Tibial nerve (tissue), 4 donors: ENCODE data around the gene SUCLG2. TPM values are rescaled to one million over a fixed set of nuclear protein-coding genes. Genes with fewer than 3 reads are reported as not detected.

ENCODE experiments used
- DNase-seq, 2 donors: peaks; one replicate each; pipeline ENCODE4 v3.0.0-alpha.2; 2019; ENCODE audit warnings: low spot score in 2 of 2
- H3K27ac ChIP-seq, 4 donors: fragments of 200-600 bp; sonication (generic) in 3 of 4; one replicate each; pipeline ENCODE4 v1.5.1; 2017 to 2019; ENCODE audit warnings: mild to moderate bottlenecking in 1 of 4
- H3K27me3 ChIP-seq, 2 donors: fragments of 200-600 bp; sonication (generic) in 1 of 2; one replicate each; pipeline versions ENCODE4 v1.5.1 to v1.6.0; 2017 to 2019
- H3K36me3 ChIP-seq, 3 donors: fragments of 200-600 bp; sonication (generic); one replicate each; pipeline ENCODE4 v1.5.1; 2018 to 2019
- H3K4me1 ChIP-seq, 4 donors: fragments of 200-600 bp; sonication (generic) in 3 of 4; one replicate each; pipeline ENCODE4 v1.5.1; 2017 to 2019
- H3K4me3 ChIP-seq, 4 donors: fragments of 200-600 bp; sonication (generic) in 3 of 4; one replicate each; pipeline ENCODE4 v1.5.1; 2017 to 2019; ENCODE audit warnings: mild to moderate bottlenecking in 1 of 4, moderate library complexity in 1 of 4
- H3K9me3 ChIP-seq, 4 donors: fragments of 200-600 bp; sonication (generic) in 3 of 4; one replicate each; pipeline ENCODE4 v1.5.1; 2017 to 2019
- EP300 ChIP-seq, 2 donors: sonication (generic); formaldehyde crosslinking; IDR thresholded peaks; one replicate each; pipeline ENCODE4 v1.6.1; 2017; ENCODE audit warnings: antibody characterized with exemption in 2 of 2, mild to moderate bottlenecking in 1 of 2
- POLR2A ChIP-seq, 2 donors: fragments of 450-650 bp; IDR thresholded peaks; one replicate each; pipeline ENCODE4 v1.6.1; 2017; ENCODE audit warnings: antibody characterized with exemption in 2 of 2, mild to moderate bottlenecking in 2 of 2, moderate library complexity in 2 of 2
- WGBS, 2 donors: methylation state at CpG; one replicate each; pipeline ENCODE4 v1.1.5; 2018; 5-methylcytosine and 5-hydroxymethylcytosine counted together
- total RNA-seq, 4 donors: library from RNA; depleted of rRNA; stranded (reverse); fragments of >200 nt; gene quantifications; one replicate each; pipeline ENCODE4 v1.1.0, GENCODE V29; 2016
- TF ChIP-seq, protein P1 (sequence below), 5 experiments: fragments of 200-600 bp in 3 of 5; fragments of 450-650 bp in 2 of 5; sonication (generic) in 3 of 5; IDR thresholded peaks; one replicate each; pipeline ENCODE4 v1.5.1; 2016 to 2019; ENCODE audit warnings: antibody characterized with exemption in 5 of 5, mild to moderate bottlenecking in 3 of 5, moderate library complexity in 2 of 5

SUCLG2 gene
- total RNA-seq, 4 donors from 2014 or later: 28.0 to 52.8 (median 42.7) TPM

DNA sequence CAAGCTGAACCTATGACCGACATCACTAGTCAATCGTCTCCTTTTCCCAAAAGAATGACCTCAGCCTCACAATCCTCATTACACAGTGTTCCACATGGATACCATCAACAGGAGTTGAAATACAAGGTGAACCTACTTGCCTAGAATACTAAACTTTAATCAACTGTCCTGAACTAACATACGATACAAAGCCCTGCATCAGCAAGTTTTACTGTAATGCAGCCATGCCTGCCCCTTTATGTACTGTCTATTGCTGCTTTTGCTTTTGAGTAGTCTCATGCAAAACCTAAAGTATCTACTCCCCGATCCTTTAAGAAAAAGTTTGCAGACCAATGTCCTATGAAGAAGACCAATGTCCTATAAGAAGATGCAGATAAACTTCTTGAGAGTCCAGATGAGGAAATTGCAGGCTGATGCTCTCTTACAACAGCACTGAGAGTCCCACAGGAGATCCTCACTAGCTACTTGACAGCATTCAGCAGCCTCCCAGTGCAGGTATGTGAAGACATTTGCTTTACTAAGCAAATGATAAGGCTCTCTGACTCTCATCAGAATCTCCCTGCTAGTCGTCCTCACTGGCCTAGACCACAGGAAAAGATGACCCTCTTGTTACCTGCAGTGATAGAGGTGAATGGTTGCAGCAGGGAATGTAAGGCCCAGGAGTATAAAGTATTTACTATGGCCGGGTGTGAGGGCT, 23.6 kb downstream of the SUCLG2 start:
- 69 to 79% methylated on average over 6 of the region's 6 CpGs for WGBS, 2 donors
- Histone ChIP-seq H3K27me3 (no peaks in the 10 kb centered on the region), H3K4me1 (peaks cover 0 to 11% (median 0%) of the 10 kb centered on the region in 4 donors), H3K9me3 (no peaks in the 10 kb centered on the region), H3K27ac (no peak overlapping the region), H3K36me3 (peaks cover 0 to 4% (median 0%) of the 10 kb centered on the region in 3 donors), H3K4me3 (no peak overlapping the region)
- no peak for DNase-seq
- TF ChIP-seq EP300 (IDR thresholded peaks at IDR 0.05) (no peak), POLR2A (IDR thresholded peaks at IDR 0.05) (no peak)
- TF ChIP-seq, protein P1, sequence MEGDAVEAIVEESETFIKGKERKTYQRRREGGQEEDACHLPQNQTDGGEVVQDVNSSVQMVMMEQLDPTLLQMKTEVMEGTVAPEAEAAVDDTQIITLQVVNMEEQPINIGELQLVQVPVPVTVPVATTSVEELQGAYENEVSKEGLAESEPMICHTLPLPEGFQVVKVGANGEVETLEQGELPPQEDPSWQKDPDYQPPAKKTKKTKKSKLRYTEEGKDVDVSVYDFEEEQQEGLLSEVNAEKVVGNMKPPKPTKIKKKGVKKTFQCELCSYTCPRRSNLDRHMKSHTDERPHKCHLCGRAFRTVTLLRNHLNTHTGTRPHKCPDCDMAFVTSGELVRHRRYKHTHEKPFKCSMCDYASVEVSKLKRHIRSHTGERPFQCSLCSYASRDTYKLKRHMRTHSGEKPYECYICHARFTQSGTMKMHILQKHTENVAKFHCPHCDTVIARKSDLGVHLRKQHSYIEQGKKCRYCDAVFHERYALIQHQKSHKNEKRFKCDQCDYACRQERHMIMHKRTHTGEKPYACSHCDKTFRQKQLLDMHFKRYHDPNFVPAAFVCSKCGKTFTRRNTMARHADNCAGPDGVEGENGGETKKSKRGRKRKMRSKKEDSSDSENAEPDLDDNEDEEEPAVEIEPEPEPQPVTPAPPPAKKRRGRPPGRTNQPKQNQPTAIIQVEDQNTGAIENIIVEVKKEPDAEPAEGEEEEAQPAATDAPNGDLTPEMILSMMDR (IDR thresholded peaks at IDR 0.05): no peak

DNA sequence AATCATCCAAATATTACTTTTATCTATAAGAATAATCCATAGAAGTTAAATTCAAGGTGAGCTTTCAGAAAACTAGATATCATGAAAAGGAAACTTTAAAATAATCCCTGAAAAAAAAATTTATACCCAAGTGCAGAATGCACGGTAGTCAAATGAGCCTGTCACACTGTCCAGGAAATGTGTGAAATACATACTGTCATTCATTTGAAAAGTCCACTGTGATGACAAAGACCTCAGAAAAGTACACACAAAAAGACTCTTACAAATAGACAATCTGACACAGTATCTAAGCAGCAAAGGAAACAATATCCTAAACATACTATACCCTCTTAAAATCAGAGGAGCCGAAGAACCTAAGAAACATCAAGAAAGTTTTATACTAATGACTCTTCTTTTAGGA, 29.7 kb downstream of the SUCLG2 start:
- Histone ChIP-seq H3K4me3 (no peak overlapping the region), H3K9me3 (no peaks in the 10 kb centered on the region), H3K27me3 (no peaks in the 10 kb centered on the region), H3K36me3 (peaks cover 0 to 16% (median 0%) of the 10 kb centered on the region in 3 donors), H3K4me1 (peaks cover 0 to 15% (median 0%) of the 10 kb centered on the region in 4 donors), H3K27ac (no peak overlapping the region)
- DNase-seq: no peak
- 69 to 86% methylated on average over 2 of the region's 2 CpGs for WGBS, 2 donors
- no peak for TF ChIP-seq POLR2A (IDR thresholded peaks at IDR 0.05)

DNA sequence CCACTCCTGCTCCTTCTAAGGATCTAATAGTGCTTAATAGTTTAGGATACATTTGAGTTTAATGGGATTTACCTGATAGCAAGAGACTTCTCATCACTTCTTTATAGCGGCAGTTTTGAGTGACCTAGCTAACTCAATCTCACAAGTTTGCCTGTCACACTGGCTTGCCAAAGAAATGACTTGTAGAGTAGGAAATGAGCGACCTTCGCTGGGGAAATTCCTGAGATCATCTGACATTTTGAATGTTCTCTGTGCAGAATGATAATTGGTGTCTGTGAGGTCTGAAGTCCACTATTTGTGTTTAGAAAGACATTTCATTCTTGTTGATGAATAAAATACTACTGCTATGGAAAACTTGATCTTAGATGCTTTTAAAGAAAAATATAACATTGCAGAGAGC, 30.3 kb downstream of the SUCLG2 start:
- peaks cover 0 to 20% (median 0%) of the 10 kb centered on the region in 3 donors for H3K36me3 ChIP-seq
- H3K4me3 ChIP-seq: no peak overlapping the region
- H3K27ac ChIP-seq: no peak overlapping the region
- H3K9me3 ChIP-seq: no peaks in the 10 kb centered on the region
- H3K4me1 ChIP-seq: peaks cover 0 to 16% (median 0%) of the 10 kb centered on the region in 4 donors
- TF ChIP-seq POLR2A (IDR thresholded peaks at IDR 0.05) (no peak), EP300 (IDR thresholded peaks at IDR 0.05) (no peak)
- TF ChIP-seq, protein P1 (IDR thresholded peaks at IDR 0.05): no peak
- H3K27me3 ChIP-seq: no peaks in the 10 kb centered on the region
- no peak for DNase-seq
- WGBS, 2 donors: 50 to 59% methylated on average over 3 of the region's 3 CpGs

DNA sequence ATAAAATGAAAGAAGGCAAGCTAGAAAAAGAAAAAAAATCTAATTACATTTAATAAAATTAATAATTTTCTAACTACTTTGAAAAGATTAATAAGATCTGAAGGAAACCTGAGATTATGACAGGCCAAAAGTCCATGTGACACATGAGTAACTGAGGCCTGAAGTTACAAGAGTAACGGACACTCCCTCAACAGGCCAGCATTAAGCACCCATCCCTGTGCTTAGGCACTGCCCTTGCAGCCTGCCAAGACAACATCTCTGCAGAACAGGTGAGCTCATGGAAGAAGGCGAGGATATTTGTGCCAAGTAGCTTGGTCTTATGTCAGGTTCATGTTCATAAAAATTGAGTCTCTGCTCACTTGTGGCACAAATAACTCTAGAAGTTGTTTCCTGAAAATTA, 31.8 kb downstream of the SUCLG2 start:
- TF ChIP-seq, protein P1 (IDR thresholded peaks at IDR 0.05): no peak
- no peak for TF ChIP-seq EP300 (IDR thresholded peaks at IDR 0.05)
- no peak for TF ChIP-seq POLR2A (IDR thresholded peaks at IDR 0.05)
- H3K27ac ChIP-seq: no peak overlapping the region
- WGBS, 2 donors: 95 to 96% methylated on average over 2 of the region's 2 CpGs

DNA sequence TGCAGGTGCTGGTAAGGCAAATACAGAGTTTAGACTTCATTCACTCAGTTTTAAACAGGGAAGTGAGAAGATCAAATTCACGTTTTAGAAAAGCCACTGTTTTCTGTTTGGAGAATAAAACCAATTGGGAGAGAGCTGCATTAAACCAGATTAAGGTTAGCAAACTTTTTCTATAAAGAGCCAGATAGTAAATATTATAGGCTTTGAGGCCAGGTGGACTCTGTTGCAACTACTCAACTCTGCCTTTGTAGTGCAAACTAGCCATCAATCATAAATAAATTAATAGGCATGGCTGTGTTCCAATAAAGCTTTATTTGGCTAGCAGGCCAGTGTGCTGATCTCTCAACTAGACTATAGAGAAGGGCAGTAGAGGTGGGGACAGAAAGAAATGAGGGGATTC, 33.5 kb downstream of the SUCLG2 start:
- Histone ChIP-seq H3K27ac (no peak overlapping the region), H3K4me3 (no peak overlapping the region), H3K36me3 (peaks cover 0 to 41% (median 0%) of the 10 kb centered on the region in 3 donors), H3K27me3 (no peaks in the 10 kb centered on the region), H3K9me3 (no peaks in the 10 kb centered on the region), H3K4me1 (peaks cover 0 to 16% (median 0%) of the 10 kb centered on the region in 4 donors)
- TF ChIP-seq POLR2A (IDR thresholded peaks at IDR 0.05): no peak
- TF ChIP-seq, protein P1 (IDR thresholded peaks at IDR 0.05): no peak
- no peak for TF ChIP-seq EP300 (IDR thresholded peaks at IDR 0.05)
- WGBS, 2 donors: 58 to 70% methylated on average over 1 of the region's 1 CpG
- DNase-seq: no peak

More for the DNA sequence above, 31.8 kb downstream of the SUCLG2 start:
- Histone ChIP-seq H3K4me1 (peaks cover 0 to 16% (median 0%) of the 10 kb centered on the region in 4 donors), H3K4me3 (no peak overlapping the region), H3K9me3 (no peaks in the 10 kb centered on the region), H3K27me3 (no peaks in the 10 kb centered on the region), H3K36me3 (peaks cover 0 to 33% (median 0%) of the 10 kb centered on the region in 3 donors)
- no peak for DNase-seq
